ENCODE data around the gene NRN1L. TPM values are rescaled to one million over a fixed set of nuclear protein-coding genes. Genes with fewer than 3 reads are reported as not detected.
A peak's percentile ranks its signal among the peaks of the same experiment; 100 is the strongest.

Gene NRN1L
- total RNA-seq, 1 donor from 2014 or later, result not detected

- Histone ChIP-seq H3K4me1 (peaks cover 14 to 16% of the 10 kb centered on the region in 2 donors), H3K27ac (no peak overlapping the region)
- intact Hi-C loops (cut with DNase I), result no loop called here
Observed at GRCh38 chr16:67922740-67923139, 38.1 kb downstream of the NRN1L start.

GRCh38 chr16:67923414-67924116, 38.9 kb downstream of the NRN1L start:
- Histone ChIP-seq H3K4me3 (no peak overlapping the region), H3K4me1 (peaks cover 10% of the 10 kb centered on the region in 2 donors), H3K27ac (no peak overlapping the region), H3K9me3 (no peaks in the 10 kb centered on the region), H3K36me3 (peaks cover 10 to 15% of the 10 kb centered on the region in 2 donors), H3K27me3 (no peaks in the 10 kb centered on the region)
- TF ChIP-seq CTCF (IDR thresholded peaks at IDR 0.05), result no peak
- DNase-seq (ENCODE audit: low spot score in 2 of 2), result no peak
- intact Hi-C loops (cut with DNase I), result no loop called here

More at GRCh38 chr16:67922740-67923139, 38.1 kb downstream of the NRN1L start:
- Histone ChIP-seq H3K9me3 (no peaks in the 10 kb centered on the region), H3K36me3 (peaks cover 7 to 10% of the 10 kb centered on the region in 2 donors), H3K4me3 (no peak overlapping the region), H3K27me3 (no peaks in the 10 kb centered on the region)
- no peak for TF ChIP-seq CTCF (IDR thresholded peaks at IDR 0.05)
- no peak for DNase-seq (ENCODE audit: low spot score in 2 of 2)

- H3K4me3 ChIP-seq, result no peak overlapping the region
- H3K36me3 ChIP-seq, result peaks cover 17 to 20% of the 10 kb centered on the region in 2 donors
- peaks cover 10% of the 10 kb centered on the region in 2 donors for H3K4me1 ChIP-seq
- DNase-seq (ENCODE audit: low spot score in 2 of 2), result no peak
- intact Hi-C loops (cut with DNase I), result no loop called here
- no peak overlapping the region for H3K27ac ChIP-seq
- H3K9me3 ChIP-seq, result no peaks in the 10 kb centered on the region
- no peaks in the 10 kb centered on the region for H3K27me3 ChIP-seq
- TF ChIP-seq CTCF (IDR thresholded peaks at IDR 0.05), result no peak
Observed at GRCh38 chr16:67924140-67924906, 39.6 kb downstream of the NRN1L start.

- Histone ChIP-seq H3K36me3 (peaks cover 27 to 30% of the 10 kb centered on the region in 2 donors), H3K27ac (peak overlapping the region; percentile 41 to 69), H3K9me3 (no peaks in the 10 kb centered on the region), H3K27me3 (no peaks in the 10 kb centered on the region), H3K4me3 (peak overlapping the region in 1 of 2 donors; percentile 41), H3K4me1 (peaks cover 10% of the 10 kb centered on the region in 2 donors)
- intact Hi-C loops (cut with DNase I), result no loop called here
- TF ChIP-seq CTCF (IDR thresholded peaks at IDR 0.05), result peak in 1 of 3 experiments; percentile 19
- peak in 1 of 2 donors; percentile 76 for DNase-seq (ENCODE audit: low spot score in 2 of 2)
Observed at GRCh38 chr16:67926181-67926750, 41.6 kb downstream of the NRN1L start.

GRCh38 chr16:67927131-67927941, 42.7 kb downstream of the NRN1L start:
- no peak for DNase-seq (ENCODE audit: low spot score in 2 of 2)
- Histone ChIP-seq H3K36me3 (peaks cover 27 to 30% of the 10 kb centered on the region in 2 donors), H3K9me3 (no peaks in the 10 kb centered on the region), H3K27me3 (no peaks in the 10 kb centered on the region), H3K27ac (peak overlapping the region; percentile 41 to 69), H3K4me1 (peaks cover 10% of the 10 kb centered on the region in 2 donors), H3K4me3 (no peak overlapping the region)
- intact Hi-C loops (cut with DNase I), result no loop called here
- TF ChIP-seq CTCF (IDR thresholded peaks at IDR 0.05), result no peak

Measured in ascending aorta (tissue), 2 donors.